ENCODE results near the gene MLPH.

DNA sequence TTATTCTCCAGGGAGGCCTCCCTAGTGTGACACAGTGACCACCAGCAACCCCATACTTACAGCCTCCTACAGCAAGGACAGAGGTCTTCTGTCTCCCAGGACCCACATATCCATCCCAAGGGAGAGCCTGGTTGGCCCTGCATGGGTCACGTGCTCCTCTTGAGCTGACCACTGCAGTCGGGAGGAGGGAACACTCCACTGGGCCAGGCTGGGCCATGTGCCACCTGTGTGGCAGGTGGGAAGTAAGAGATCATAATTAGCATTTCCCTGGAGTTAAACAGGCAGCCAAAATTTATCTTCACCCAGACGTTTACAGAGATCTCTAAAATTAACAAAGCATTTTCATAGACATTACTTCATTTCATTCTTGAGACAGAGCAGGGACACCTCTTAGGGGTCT lies 33.4 kb upstream of the MLPH start:
- TF ChIP-seq, protein P1, sequence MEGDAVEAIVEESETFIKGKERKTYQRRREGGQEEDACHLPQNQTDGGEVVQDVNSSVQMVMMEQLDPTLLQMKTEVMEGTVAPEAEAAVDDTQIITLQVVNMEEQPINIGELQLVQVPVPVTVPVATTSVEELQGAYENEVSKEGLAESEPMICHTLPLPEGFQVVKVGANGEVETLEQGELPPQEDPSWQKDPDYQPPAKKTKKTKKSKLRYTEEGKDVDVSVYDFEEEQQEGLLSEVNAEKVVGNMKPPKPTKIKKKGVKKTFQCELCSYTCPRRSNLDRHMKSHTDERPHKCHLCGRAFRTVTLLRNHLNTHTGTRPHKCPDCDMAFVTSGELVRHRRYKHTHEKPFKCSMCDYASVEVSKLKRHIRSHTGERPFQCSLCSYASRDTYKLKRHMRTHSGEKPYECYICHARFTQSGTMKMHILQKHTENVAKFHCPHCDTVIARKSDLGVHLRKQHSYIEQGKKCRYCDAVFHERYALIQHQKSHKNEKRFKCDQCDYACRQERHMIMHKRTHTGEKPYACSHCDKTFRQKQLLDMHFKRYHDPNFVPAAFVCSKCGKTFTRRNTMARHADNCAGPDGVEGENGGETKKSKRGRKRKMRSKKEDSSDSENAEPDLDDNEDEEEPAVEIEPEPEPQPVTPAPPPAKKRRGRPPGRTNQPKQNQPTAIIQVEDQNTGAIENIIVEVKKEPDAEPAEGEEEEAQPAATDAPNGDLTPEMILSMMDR (IDR thresholded peaks at IDR 0.05; ENCODE audit: borderline replicate concordance, extremely low read depth, low read length, poor library complexity, severe bottlenecking), result no peak
- TF ChIP-seq EZH2 (IDR thresholded peaks at IDR 0.05; ENCODE audit: borderline replicate concordance, low read depth, low read length, severe bottlenecking), result no peak

All from DND-41 (cell line).